ENCODE results near the gene USP40. TPM values are rescaled to one million over a fixed set of nuclear protein-coding genes. Genes with fewer than 3 reads are reported as not detected.

USP40 gene
- total RNA-seq, 1 experiment from 2014 or later, result 10.3 TPM

DNA sequence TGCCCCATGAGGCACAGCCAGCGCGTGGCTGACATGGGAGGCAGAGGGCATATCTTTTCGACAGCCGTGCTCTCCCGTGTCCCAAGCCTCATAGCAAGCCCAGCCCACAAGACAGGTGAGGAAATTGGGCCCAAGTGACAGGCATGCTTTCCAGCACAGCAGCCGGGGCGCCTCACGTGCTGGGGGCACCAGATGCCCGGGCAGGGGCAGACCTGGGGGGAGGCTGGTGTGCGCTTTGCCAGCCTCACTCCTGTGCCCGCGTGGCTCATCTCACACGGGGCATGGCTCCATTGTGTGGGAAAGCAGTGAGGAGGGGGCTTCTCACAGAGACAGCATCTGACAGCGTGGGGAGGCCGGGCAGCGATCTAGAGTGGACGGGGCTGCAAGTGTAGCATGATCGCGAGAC, 93.2 kb downstream of the USP40 start:
- TF ChIP-seq ZNF317 (CRISPR knock-in tag; IDR thresholded peaks at IDR 0.05; ENCODE audit: borderline replicate concordance, low read depth), result no peak
- TF ChIP-seq, protein P1, sequence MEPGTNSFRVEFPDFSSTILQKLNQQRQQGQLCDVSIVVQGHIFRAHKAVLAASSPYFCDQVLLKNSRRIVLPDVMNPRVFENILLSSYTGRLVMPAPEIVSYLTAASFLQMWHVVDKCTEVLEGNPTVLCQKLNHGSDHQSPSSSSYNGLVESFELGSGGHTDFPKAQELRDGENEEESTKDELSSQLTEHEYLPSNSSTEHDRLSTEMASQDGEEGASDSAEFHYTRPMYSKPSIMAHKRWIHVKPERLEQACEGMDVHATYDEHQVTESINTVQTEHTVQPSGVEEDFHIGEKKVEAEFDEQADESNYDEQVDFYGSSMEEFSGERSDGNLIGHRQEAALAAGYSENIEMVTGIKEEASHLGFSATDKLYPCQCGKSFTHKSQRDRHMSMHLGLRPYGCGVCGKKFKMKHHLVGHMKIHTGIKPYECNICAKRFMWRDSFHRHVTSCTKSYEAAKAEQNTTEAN (CRISPR knock-in tag; IDR thresholded peaks at IDR 0.05), result no peak
- TF ChIP-seq, protein P2, sequence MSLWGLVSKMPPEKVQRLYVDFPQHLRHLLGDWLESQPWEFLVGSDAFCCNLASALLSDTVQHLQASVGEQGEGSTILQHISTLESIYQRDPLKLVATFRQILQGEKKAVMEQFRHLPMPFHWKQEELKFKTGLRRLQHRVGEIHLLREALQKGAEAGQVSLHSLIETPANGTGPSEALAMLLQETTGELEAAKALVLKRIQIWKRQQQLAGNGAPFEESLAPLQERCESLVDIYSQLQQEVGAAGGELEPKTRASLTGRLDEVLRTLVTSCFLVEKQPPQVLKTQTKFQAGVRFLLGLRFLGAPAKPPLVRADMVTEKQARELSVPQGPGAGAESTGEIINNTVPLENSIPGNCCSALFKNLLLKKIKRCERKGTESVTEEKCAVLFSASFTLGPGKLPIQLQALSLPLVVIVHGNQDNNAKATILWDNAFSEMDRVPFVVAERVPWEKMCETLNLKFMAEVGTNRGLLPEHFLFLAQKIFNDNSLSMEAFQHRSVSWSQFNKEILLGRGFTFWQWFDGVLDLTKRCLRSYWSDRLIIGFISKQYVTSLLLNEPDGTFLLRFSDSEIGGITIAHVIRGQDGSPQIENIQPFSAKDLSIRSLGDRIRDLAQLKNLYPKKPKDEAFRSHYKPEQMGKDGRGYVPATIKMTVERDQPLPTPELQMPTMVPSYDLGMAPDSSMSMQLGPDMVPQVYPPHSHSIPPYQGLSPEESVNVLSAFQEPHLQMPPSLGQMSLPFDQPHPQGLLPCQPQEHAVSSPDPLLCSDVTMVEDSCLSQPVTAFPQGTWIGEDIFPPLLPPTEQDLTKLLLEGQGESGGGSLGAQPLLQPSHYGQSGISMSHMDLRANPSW (CRISPR knock-in tag; conservative IDR thresholded peaks at IDR 0.05; ENCODE audit: low read depth), result no peak
- TF ChIP-seq, protein P3, sequence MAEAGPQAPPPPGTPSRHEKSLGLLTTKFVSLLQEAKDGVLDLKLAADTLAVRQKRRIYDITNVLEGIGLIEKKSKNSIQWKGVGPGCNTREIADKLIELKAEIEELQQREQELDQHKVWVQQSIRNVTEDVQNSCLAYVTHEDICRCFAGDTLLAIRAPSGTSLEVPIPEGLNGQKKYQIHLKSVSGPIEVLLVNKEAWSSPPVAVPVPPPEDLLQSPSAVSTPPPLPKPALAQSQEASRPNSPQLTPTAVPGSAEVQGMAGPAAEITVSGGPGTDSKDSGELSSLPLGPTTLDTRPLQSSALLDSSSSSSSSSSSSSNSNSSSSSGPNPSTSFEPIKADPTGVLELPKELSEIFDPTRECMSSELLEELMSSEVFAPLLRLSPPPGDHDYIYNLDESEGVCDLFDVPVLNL (CRISPR knock-in tag; IDR thresholded peaks at IDR 0.05; ENCODE audit: borderline replicate concordance, low read depth), result no peak
- TF ChIP-seq, protein P4, sequence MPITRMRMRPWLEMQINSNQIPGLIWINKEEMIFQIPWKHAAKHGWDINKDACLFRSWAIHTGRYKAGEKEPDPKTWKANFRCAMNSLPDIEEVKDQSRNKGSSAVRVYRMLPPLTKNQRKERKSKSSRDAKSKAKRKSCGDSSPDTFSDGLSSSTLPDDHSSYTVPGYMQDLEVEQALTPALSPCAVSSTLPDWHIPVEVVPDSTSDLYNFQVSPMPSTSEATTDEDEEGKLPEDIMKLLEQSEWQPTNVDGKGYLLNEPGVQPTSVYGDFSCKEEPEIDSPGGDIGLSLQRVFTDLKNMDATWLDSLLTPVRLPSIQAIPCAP (CRISPR knock-in tag; IDR thresholded peaks at IDR 0.05), result no peak
- no peak for TF ChIP-seq PRRX2 (CRISPR knock-in tag; IDR thresholded peaks at IDR 0.05)
- TF ChIP-seq, protein P5, sequence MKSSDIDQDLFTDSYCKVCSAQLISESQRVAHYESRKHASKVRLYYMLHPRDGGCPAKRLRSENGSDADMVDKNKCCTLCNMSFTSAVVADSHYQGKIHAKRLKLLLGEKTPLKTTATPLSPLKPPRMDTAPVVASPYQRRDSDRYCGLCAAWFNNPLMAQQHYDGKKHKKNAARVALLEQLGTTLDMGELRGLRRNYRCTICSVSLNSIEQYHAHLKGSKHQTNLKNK (CRISPR knock-in tag; IDR thresholded peaks at IDR 0.05), result no peak
- TF ChIP-seq, protein P6, sequence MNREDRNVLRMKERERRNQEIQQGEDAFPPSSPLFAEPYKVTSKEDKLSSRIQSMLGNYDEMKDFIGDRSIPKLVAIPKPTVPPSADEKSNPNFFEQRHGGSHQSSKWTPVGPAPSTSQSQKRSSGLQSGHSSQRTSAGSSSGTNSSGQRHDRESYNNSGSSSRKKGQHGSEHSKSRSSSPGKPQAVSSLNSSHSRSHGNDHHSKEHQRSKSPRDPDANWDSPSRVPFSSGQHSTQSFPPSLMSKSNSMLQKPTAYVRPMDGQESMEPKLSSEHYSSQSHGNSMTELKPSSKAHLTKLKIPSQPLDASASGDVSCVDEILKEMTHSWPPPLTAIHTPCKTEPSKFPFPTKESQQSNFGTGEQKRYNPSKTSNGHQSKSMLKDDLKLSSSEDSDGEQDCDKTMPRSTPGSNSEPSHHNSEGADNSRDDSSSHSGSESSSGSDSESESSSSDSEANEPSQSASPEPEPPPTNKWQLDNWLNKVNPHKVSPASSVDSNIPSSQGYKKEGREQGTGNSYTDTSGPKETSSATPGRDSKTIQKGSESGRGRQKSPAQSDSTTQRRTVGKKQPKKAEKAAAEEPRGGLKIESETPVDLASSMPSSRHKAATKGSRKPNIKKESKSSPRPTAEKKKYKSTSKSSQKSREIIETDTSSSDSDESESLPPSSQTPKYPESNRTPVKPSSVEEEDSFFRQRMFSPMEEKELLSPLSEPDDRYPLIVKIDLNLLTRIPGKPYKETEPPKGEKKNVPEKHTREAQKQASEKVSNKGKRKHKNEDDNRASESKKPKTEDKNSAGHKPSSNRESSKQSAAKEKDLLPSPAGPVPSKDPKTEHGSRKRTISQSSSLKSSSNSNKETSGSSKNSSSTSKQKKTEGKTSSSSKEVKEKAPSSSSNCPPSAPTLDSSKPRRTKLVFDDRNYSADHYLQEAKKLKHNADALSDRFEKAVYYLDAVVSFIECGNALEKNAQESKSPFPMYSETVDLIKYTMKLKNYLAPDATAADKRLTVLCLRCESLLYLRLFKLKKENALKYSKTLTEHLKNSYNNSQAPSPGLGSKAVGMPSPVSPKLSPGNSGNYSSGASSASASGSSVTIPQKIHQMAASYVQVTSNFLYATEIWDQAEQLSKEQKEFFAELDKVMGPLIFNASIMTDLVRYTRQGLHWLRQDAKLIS (CRISPR knock-in tag; IDR thresholded peaks at IDR 0.05; ENCODE audit: borderline replicate concordance), result no peak
- TF ChIP-seq, protein P7, sequence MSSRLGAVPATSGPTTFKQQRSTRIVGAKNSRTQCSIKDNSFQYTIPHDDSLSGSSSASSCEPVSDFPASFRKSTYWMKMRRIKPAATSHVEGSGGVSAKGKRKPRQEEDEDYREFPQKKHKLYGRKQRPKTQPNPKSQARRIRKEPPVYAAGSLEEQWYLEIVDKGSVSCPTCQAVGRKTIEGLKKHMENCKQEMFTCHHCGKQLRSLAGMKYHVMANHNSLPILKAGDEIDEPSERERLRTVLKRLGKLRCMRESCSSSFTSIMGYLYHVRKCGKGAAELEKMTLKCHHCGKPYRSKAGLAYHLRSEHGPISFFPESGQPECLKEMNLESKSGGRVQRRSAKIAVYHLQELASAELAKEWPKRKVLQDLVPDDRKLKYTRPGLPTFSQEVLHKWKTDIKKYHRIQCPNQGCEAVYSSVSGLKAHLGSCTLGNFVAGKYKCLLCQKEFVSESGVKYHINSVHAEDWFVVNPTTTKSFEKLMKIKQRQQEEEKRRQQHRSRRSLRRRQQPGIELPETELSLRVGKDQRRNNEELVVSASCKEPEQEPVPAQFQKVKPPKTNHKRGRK (CRISPR knock-in tag; IDR thresholded peaks at IDR 0.05; ENCODE audit: borderline replicate concordance), result no peak
- no peak for TF ChIP-seq NFATC4 (CRISPR knock-in tag; IDR thresholded peaks at IDR 0.05)
- TF ChIP-seq GABPB1 (CRISPR knock-in tag; IDR thresholded peaks at IDR 0.05), result no peak
- Mint-ChIP-seq H3K4me3 (no peak overlapping the region), H3K36me3 (peaks cover 12% of the 10 kb centered on the region), H3K27ac (no peak overlapping the region), H3K9me3 (no peaks in the 10 kb centered on the region), H3K27me3 (ENCODE audit: low read depth) (no peaks in the 10 kb centered on the region), H3K4me1 (peaks cover 4% of the 10 kb centered on the region; the same call in 1 of the 2 replicates)
- ATAC-seq (no peak), DNase-seq (ENCODE audit: low spot score) (no peak)
- POLR2A ChIA-PET, result no interaction called here
- CTCF ChIA-PET, result interaction anchor here (1.4 kb wide), 1 partner anchor 238 kb away, joined by 4 read pairs; no protein-coding TSS in a partner anchor
